ENCODE data around the gene SLC26A1. TPM values are rescaled to one million over a fixed set of nuclear protein-coding genes. Genes with fewer than 3 reads are reported as not detected.

The SLC26A1 gene
- total RNA-seq, 1 experiment from 2014 or later = 0.85 TPM

GRCh38 chr4:970046-970745 lies 23.0 kb downstream of the SLC26A1 start:
- Mint-ChIP-seq H3K4me3 (no peak overlapping the region), H3K36me3 (no peaks in the 10 kb centered on the region), H3K9me3 (peaks cover 1% of the 10 kb centered on the region; the same call in 1 of the 2 replicates), H3K27me3 (ENCODE audit: low read depth) (peaks cover 31% of the 10 kb centered on the region), H3K4me1 (no peaks in the 10 kb centered on the region), H3K27ac (no peak overlapping the region)
- no peak for DNase-seq (ENCODE audit: low spot score)
- ChIA-PET CTCF (no interaction called here), POLR2A (interaction anchor here (0.6 to 0.7 kb wide), 2 partner anchors 69 to 102 kb away, joined by 3 read pairs; no protein-coding TSS in a partner anchor)
- no peak for ATAC-seq
- TF ChIP-seq PREB (CRISPR knock-in tag; IDR thresholded peaks at IDR 0.05; ENCODE audit: borderline replicate concordance) (no peak), IRF2 (CRISPR knock-in tag; IDR thresholded peaks at IDR 0.05; ENCODE audit: borderline replicate concordance, low read depth) (no peak), RORB (CRISPR knock-in tag; IDR thresholded peaks at IDR 0.05) (no peak), FOXP4 (CRISPR knock-in tag; IDR thresholded peaks at IDR 0.05) (no peak), NR3C1 (CRISPR knock-in tag; conservative IDR thresholded peaks at IDR 0.05; ENCODE audit: low read depth) (no peak), ZNF425 (CRISPR knock-in tag; conservative IDR thresholded peaks at IDR 0.05) (no peak), ZNF416 (CRISPR knock-in tag; IDR thresholded peaks at IDR 0.05) (no peak), EMX1 (CRISPR knock-in tag; IDR thresholded peaks at IDR 0.05) (no peak), ZMAT4 (CRISPR knock-in tag; IDR thresholded peaks at IDR 0.05) (no peak)

- no peak for ATAC-seq
- H3K27me3 Mint-ChIP-seq (ENCODE audit: low read depth) = peaks cover 21% of the 10 kb centered on the region
- no peak overlapping the region for H3K27ac Mint-ChIP-seq
- no peak for DNase-seq (ENCODE audit: low spot score)
- TF ChIP-seq E2F4 (CRISPR knock-in tag; IDR thresholded peaks at IDR 0.05; ENCODE audit: borderline replicate concordance, low read depth) = no peak
- 0 out of 2 replicates have a peak, but pooled peaks have one; percentile 17 for TF ChIP-seq ATF1 (CRISPR knock-in tag; IDR thresholded peaks at IDR 0.05)
- ChIA-PET POLR2A (no interaction called here), CTCF (interaction anchor here (1.4 kb wide), 1 partner anchor 18 kb away, joined by 3 read pairs; the partner anchor contains the start of gene IDUA)
- H3K4me1 Mint-ChIP-seq = no peaks in the 10 kb centered on the region
- no peak overlapping the region for H3K4me3 Mint-ChIP-seq
- no peaks in the 10 kb centered on the region for H3K9me3 Mint-ChIP-seq
- H3K36me3 Mint-ChIP-seq = no peaks in the 10 kb centered on the region
Measured at GRCh38 chr4:968621-969394, 24.4 kb downstream of the SLC26A1 start.

- no peaks in the 10 kb centered on the region for H3K36me3 Mint-ChIP-seq
- no peaks in the 10 kb centered on the region for H3K4me1 Mint-ChIP-seq
- POLR2A ChIA-PET = no interaction called here
- no peak for ATAC-seq
- TF ChIP-seq ZNF423 (CRISPR knock-in tag; IDR thresholded peaks at IDR 0.05) (0 out of 2 replicates have a peak, but pooled peaks have one; percentile 2), CREB1 (CRISPR knock-in tag; IDR thresholded peaks at IDR 0.05) (no peak)
- DNase-seq (ENCODE audit: low spot score) = no peak
- H3K27me3 Mint-ChIP-seq (ENCODE audit: low read depth) = peaks cover 21% of the 10 kb centered on the region
- CTCF ChIA-PET = interaction anchor here (1.4 kb wide), 1 partner anchor 19 kb away, joined by 3 read pairs; the partner anchor contains the start of gene IDUA
- H3K4me3 Mint-ChIP-seq = no peak overlapping the region
- no peak overlapping the region for H3K27ac Mint-ChIP-seq
- H3K9me3 Mint-ChIP-seq = no peaks in the 10 kb centered on the region
Measured at GRCh38 chr4:968221-968620, 25.0 kb downstream of the SLC26A1 start.
